Measurements from ENCODE around the gene TRIM51G. TPM values are rescaled to one million over a fixed set of nuclear protein-coding genes. Genes with fewer than 3 reads are reported as not detected.
"Not testable (repeated sequence)": the region's sequence is repeated elsewhere in the genome, so short reads cannot be mapped to it uniquely, and the experiment has no call there.

TRIM51G gene
- polyA plus RNA-seq (2013, experiment 1 of 2; ENCODE audit: insufficient read length), result not detected
- not detected for polyA plus RNA-seq (2013, experiment 2 of 2; ENCODE audit: insufficient read length)

GRCh38 chr11:48983785-48984184, at the start of gene TRIM51G:
Gene TRIM51G (minus strand): TSS chr11:48983885. CDS start chr11:48981695, 2,190 bp downstream.
- not testable (repeated sequence) for DNase-seq

GRCh38 chr11:49028523-49028922, 44.8 kb upstream of the TRIM51G start, which contains the start of gene TRIM49B:
Gene TRIM49B (plus strand): TSS chr11:49028823. CDS start chr11:49031600, 2,777 bp downstream.
- DNase-seq, result not testable (repeated sequence)

GRCh38 chr11:48968592-48968991, 15.1 kb downstream of the TRIM51G start:
- DNase-seq, result not testable (repeated sequence)

- not testable (repeated sequence) for DNase-seq
These were observed 28.2 kb downstream of the TRIM51G start for GRCh38 chr11:48955315-48956049.

GRCh38 chr11:48945796-48946195, 37.9 kb downstream of the TRIM51G start:
- not testable (repeated sequence) for DNase-seq
